Measurements from ENCODE around the gene KEL.

The KEL gene

GRCh38 chr7:142930126-142930730, 31.9 kb downstream of the KEL start:
- CTCF ChIA-PET, result no interaction called here
- no peak for DNase-seq
- Mint-ChIP-seq H3K4me3 (no peak overlapping the region), H3K27me3 (peaks cover 14% of the 10 kb centered on the region), H3K27ac (no peak overlapping the region), H3K9me3 (no peaks in the 10 kb centered on the region), H3K36me3 (no peaks in the 10 kb centered on the region), H3K4me1 (no peaks in the 10 kb centered on the region)

DNA sequence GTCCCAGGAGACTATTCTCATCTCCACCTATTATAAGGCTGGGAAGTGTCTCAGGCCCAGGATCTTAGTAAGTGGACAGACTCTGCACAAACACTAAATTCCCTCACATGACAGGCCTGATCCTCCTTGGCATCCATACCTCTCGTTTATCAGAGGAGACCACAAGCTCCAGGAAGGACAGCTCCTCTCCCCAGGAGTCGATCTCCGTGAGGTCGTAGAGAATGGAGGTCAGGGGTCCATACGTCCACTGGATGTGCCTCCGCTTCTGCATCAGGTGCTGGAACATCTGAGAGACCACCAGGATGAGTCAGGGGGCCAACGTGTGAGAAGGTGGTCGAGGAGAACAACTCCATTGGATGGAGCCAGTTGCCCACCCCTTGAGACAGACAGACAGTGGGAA, 34.2 kb downstream of the KEL start:
- peaks cover 6% of the 10 kb centered on the region for H3K27me3 Mint-ChIP-seq
- no peaks in the 10 kb centered on the region for H3K36me3 Mint-ChIP-seq
- CTCF ChIA-PET, result no interaction called here
- no peak overlapping the region for H3K4me3 Mint-ChIP-seq
- no peak for DNase-seq
- H3K4me1 Mint-ChIP-seq, result no peaks in the 10 kb centered on the region
- H3K27ac Mint-ChIP-seq, result no peak overlapping the region
- no peaks in the 10 kb centered on the region for H3K9me3 Mint-ChIP-seq

DNA sequence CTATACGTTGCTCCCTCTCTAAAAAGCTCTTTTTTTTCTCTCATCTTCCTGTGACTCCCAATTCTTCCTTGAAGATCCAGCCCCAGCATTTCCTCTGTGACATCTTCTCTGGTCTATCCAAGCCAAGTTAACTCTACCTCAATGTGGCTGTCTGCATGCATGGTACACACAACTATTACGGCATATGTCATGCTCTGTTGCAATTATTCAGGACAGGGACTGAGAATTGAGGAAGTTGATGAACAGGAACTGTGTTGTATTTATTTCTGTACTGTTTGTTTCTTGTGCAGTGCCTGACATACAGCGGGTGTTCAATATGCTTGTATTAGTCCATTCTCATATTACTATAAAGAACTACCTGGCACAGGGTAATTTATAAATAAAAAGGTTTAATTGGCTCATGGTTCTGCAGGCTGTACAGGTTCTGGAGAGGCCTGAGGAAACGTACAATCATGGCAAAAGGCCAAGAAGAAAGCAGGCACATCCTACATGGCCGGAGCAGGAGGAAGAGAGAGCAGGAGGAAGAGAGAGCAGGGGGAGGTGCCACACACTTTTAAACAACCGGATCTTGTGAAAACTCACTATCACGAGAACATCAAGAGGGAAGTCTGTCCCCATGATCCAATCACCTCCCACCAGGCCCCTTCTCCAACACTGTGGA, 34.9 kb downstream of the KEL start:
- no peaks in the 10 kb centered on the region for H3K9me3 Mint-ChIP-seq
- no peak overlapping the region for H3K27ac Mint-ChIP-seq
- no peak for DNase-seq
- CTCF ChIA-PET, result no interaction called here
- H3K4me1 Mint-ChIP-seq, result no peaks in the 10 kb centered on the region
- H3K4me3 Mint-ChIP-seq, result no peak overlapping the region
- H3K36me3 Mint-ChIP-seq, result no peaks in the 10 kb centered on the region
- peaks cover 6% of the 10 kb centered on the region for H3K27me3 Mint-ChIP-seq

GRCh38 chr7:142925413-142925812, 36.8 kb downstream of the KEL start:
- Mint-ChIP-seq H3K4me3 (no peak overlapping the region), H3K36me3 (no peaks in the 10 kb centered on the region), H3K9me3 (no peaks in the 10 kb centered on the region), H3K27me3 (peaks cover 9% of the 10 kb centered on the region), H3K4me1 (no peaks in the 10 kb centered on the region), H3K27ac (no peak overlapping the region)
- CTCF ChIA-PET, result interaction anchor here (1.1 kb wide), 1 partner anchor 27 kb away, joined by 3 read pairs; no protein-coding TSS in a partner anchor
- DNase-seq, result peak; percentile 26

DNA sequence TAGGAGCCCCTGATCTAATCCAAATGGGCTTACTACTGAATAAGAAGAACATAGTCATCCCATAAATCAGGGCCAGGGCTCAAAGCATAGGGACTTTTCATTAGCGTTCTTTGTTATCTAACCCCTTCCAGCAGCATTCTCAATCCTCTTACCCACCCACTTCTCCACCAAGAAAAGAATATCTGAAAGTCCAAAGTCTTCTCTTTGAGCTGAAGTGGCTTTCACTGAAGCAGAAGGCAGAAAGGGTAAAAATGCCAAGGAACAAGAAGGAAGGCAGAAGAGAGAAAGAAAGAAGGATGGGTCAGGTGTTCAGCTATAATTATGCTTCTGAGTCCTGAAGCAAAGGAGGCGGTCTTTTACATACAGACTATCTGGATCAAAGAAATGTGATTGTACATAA, 38.8 kb downstream of the KEL start:
- Mint-ChIP-seq H3K27ac (no peak overlapping the region), H3K4me3 (no peak overlapping the region), H3K27me3 (peaks cover 19% of the 10 kb centered on the region), H3K9me3 (no peaks in the 10 kb centered on the region), H3K36me3 (no peaks in the 10 kb centered on the region), H3K4me1 (no peaks in the 10 kb centered on the region)
- DNase-seq, result no peak
- CTCF ChIA-PET, result no interaction called here

DNA sequence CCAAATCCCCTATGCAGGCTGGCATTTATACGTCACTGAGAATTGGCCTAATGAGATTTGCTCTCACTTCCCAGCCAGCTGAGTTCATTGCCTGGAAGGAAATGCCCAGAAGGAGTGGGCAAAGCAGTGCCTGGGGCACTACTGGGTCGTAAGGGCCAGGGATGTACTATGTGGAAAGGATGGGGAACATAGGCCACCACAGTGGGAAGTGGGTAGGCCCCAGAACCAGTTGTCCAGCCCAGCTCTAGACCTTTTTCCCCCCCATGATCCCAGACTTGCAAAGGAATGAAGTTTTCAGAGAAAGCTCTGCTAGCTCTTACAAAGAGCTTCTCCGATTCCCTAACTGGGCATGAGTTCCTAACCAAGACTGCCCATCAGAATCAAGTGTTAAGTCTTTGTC, 42.5 kb downstream of the KEL start:
- Mint-ChIP-seq H3K4me1 (no peaks in the 10 kb centered on the region), H3K27ac (no peak overlapping the region), H3K36me3 (no peaks in the 10 kb centered on the region), H3K9me3 (no peaks in the 10 kb centered on the region), H3K4me3 (no peak overlapping the region), H3K27me3 (peaks cover 26% of the 10 kb centered on the region)
- no peak for DNase-seq
- CTCF ChIA-PET, result no interaction called here

GRCh38 chr7:142918901-142919300, 43.3 kb downstream of the KEL start:
- DNase-seq, result no peak
- Mint-ChIP-seq H3K4me3 (no peak overlapping the region), H3K27me3 (peaks cover 30% of the 10 kb centered on the region), H3K4me1 (no peaks in the 10 kb centered on the region), H3K9me3 (no peaks in the 10 kb centered on the region), H3K36me3 (no peaks in the 10 kb centered on the region), H3K27ac (no peak overlapping the region)
- CTCF ChIA-PET, result no interaction called here

- H3K4me1 Mint-ChIP-seq, result no peaks in the 10 kb centered on the region
- no peak overlapping the region for H3K4me3 Mint-ChIP-seq
- H3K27me3 Mint-ChIP-seq, result peaks cover 36% of the 10 kb centered on the region
- no peaks in the 10 kb centered on the region for H3K36me3 Mint-ChIP-seq
- H3K27ac Mint-ChIP-seq, result no peak overlapping the region
- no peaks in the 10 kb centered on the region for H3K9me3 Mint-ChIP-seq
- CTCF ChIA-PET, result no interaction called here
- no peak for DNase-seq
These were observed 44.7 kb downstream of the KEL start for GRCh38 chr7:142917447-142917846.

DNA sequence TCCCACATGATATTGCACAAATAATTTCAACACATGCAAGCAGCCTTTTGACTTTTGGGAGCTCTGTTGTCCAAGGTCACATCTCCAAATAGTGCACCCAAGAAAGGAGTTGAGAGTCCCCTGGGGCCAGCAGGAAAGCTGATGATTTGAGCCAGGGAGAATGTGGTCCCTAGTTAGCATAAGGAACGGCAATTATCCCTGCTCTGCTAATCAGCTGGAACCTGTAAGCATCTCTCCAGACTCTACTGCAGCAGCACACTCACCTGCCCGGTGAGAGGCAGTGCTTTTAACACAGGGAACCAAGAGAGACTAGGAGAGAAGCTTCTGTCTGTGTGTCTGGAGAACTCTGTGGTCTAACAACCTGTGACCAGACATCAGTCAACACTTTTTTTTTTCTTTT, 45.7 kb downstream of the KEL start:
- H3K36me3 Mint-ChIP-seq, result no peaks in the 10 kb centered on the region
- H3K4me1 Mint-ChIP-seq, result no peaks in the 10 kb centered on the region
- no peak overlapping the region for H3K27ac Mint-ChIP-seq
- DNase-seq, result no peak
- CTCF ChIA-PET, result interaction anchor here (0.7 kb wide), 1 partner anchor 85 kb away, joined by 3 read pairs; no protein-coding TSS in a partner anchor
- peaks cover 38% of the 10 kb centered on the region for H3K27me3 Mint-ChIP-seq
- no peaks in the 10 kb centered on the region for H3K9me3 Mint-ChIP-seq
- H3K4me3 Mint-ChIP-seq, result no peak overlapping the region

GRCh38 chr7:142915315-142915714, 46.8 kb downstream of the KEL start:
- CTCF ChIA-PET, result interaction anchor here (1.0 kb wide), 1 partner anchor 34 kb away, joined by 3 read pairs; no protein-coding TSS in a partner anchor
- Mint-ChIP-seq H3K36me3 (no peaks in the 10 kb centered on the region), H3K9me3 (no peaks in the 10 kb centered on the region), H3K4me3 (no peak overlapping the region), H3K27ac (no peak overlapping the region), H3K27me3 (peaks cover 47% of the 10 kb centered on the region), H3K4me1 (no peaks in the 10 kb centered on the region)
- no peak for DNase-seq

GRCh38 chr7:142914121-142914520, 48.0 kb downstream of the KEL start:
- H3K27me3 Mint-ChIP-seq, result peaks cover 44% of the 10 kb centered on the region

GRCh38 chr7:142913566-142913965, 48.6 kb downstream of the KEL start:
- CTCF ChIA-PET, result interaction anchor here (0.9 kb wide), 1 partner anchor 302 kb away, joined by 3 read pairs; no protein-coding TSS in a partner anchor

More at GRCh38 chr7:142914121-142914520, 48.0 kb downstream of the KEL start:
- CTCF ChIA-PET, result interaction anchor here (0.9 kb wide), 1 partner anchor 301 kb away, joined by 3 read pairs; no protein-coding TSS in a partner anchor
- no peak for DNase-seq
- no peak overlapping the region for H3K27ac Mint-ChIP-seq
- H3K9me3 Mint-ChIP-seq, result no peaks in the 10 kb centered on the region
- no peaks in the 10 kb centered on the region for H3K36me3 Mint-ChIP-seq
- H3K4me3 Mint-ChIP-seq, result no peak overlapping the region
- no peaks in the 10 kb centered on the region for H3K4me1 Mint-ChIP-seq

DNA sequence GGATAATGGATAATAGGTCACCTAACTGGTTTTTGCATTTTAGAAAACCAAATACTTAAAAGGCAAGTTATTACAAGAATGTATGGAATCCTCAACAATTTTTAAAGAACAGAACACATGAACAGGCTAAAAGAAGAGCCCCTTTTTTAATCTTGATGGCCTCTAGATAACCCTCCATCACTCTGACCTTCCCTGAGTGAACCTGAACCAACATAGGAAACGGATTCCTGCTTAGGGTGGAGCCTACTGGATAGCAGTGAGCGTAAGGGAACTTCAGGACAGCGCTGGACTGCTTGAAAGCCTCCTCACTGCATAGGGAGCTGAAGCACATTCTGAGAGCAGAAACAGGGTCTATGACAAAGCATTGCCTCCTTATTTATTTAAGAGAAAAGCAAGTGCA, 49.1 kb downstream of the KEL start:
- CTCF ChIA-PET, result interaction anchor here (0.9 kb wide), 1 partner anchor 302 kb away, joined by 3 read pairs; no protein-coding TSS in a partner anchor
- Mint-ChIP-seq H3K27ac (no peak overlapping the region), H3K4me1 (no peaks in the 10 kb centered on the region), H3K9me3 (no peaks in the 10 kb centered on the region), H3K4me3 (no peak overlapping the region), H3K27me3 (peaks cover 33% of the 10 kb centered on the region), H3K36me3 (no peaks in the 10 kb centered on the region)
- no peak for DNase-seq

More at GRCh38 chr7:142913566-142913965, 48.6 kb downstream of the KEL start:
- no peak for DNase-seq
- Mint-ChIP-seq H3K9me3 (no peaks in the 10 kb centered on the region), H3K4me3 (no peak overlapping the region), H3K27ac (no peak overlapping the region), H3K4me1 (no peaks in the 10 kb centered on the region), H3K27me3 (peaks cover 38% of the 10 kb centered on the region), H3K36me3 (no peaks in the 10 kb centered on the region)

- CTCF ChIA-PET, result interaction anchor here (1.0 kb wide), 2 partner anchors 10 to 31 kb away, joined by 3 read pairs; no protein-coding TSS in a partner anchor
- Mint-ChIP-seq H3K4me1 (no peaks in the 10 kb centered on the region), H3K9me3 (no peaks in the 10 kb centered on the region), H3K36me3 (no peaks in the 10 kb centered on the region), H3K27me3 (peaks cover 33% of the 10 kb centered on the region), H3K4me3 (no peak overlapping the region), H3K27ac (no peak overlapping the region)
- DNase-seq, result no peak
These were observed 51.7 kb downstream of the KEL start for GRCh38 chr7:142910481-142910880.

GRCh38 chr7:142910031-142910433, 52.1 kb downstream of the KEL start:
- Mint-ChIP-seq H3K27me3 (peaks cover 31% of the 10 kb centered on the region), H3K9me3 (no peaks in the 10 kb centered on the region), H3K36me3 (no peaks in the 10 kb centered on the region), H3K27ac (no peak overlapping the region), H3K4me3 (no peak overlapping the region), H3K4me1 (no peaks in the 10 kb centered on the region)
- CTCF ChIA-PET, result interaction anchor here (1.0 kb wide), 2 partner anchors 10 to 31 kb away, joined by 3 read pairs; no protein-coding TSS in a partner anchor
- no peak for DNase-seq

All from activated naive CD4-positive, alpha-beta T cell treated with anti-CD3 and anti-CD28 coated beads, Interleukin-2, amount 10 ng/mL, durations not matched to agents 7 days and 5 days (primary cell).